ENCODE data around the gene PRDM16.

Gene PRDM16

DNA sequence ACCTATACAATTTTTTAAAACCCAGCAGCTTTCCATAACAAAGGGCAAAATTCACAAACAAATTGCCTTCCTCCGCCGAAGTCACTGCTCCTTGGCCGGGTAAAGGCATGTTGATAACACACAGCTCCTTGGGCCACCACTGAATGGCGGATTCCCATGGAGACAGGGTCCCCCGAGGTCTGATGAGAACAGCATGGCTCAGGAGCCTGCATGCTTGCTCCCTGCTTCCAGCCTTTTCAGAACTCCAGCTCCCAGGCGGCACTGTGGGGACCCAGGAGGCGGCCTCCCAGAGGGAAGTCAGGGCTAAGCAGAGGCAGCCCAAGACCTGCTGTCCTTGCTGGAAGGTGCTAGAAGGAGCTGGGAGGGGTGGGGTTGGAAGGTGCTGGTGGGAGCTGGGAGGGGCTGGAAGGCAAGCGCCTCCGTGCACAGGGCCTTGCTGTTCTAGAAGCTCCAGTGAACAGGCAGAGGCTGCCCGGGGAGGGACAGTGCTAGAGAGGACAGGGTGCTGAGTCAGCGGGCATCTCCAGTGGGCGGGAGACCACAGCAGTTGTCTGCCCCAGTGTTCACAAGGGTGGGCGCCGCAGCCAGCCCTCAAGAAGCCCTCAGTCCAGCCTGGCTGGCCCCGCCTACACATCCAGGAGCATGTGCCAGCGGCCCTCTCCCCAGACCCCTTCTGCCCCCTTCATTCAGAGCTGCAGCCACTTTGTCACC lies 35.1 kb downstream of the PRDM16 start:
- DNase-seq (ENCODE audit: low read depth), result no peak

GRCh38 chr1:3105167-3105863 lies 36.3 kb downstream of the PRDM16 start:
- DNase-seq (ENCODE audit: low read depth), result no peak

DNA sequence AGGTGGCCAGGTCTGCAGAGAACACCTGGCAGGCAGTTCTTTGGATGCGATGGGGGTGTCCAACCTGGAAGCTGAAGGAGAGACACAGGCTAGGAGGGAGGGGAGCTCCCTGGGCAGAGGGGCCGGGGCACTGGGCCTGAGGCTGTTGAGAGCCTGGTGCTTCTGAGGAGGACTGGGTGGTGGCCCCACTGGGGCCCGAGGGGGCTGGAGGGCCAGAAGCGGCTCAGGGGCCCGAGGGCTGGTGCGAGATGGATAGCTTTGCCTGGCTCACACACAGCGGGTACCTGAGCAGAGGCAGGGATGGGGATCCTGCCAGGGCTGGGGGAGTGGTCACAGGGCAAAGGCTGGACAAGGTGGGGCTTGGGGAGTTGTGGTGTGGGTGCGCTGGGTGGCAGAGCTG lies 37.2 kb downstream of the PRDM16 start:
- no peak for DNase-seq (ENCODE audit: low read depth)

GRCh38 chr1:3107201-3107600 lies 38.2 kb downstream of the PRDM16 start:
- no peak for DNase-seq (ENCODE audit: low read depth)

GRCh38 chr1:3109355-3109754 lies 40.4 kb downstream of the PRDM16 start:
- DNase-seq (ENCODE audit: low read depth), result no peak

DNA sequence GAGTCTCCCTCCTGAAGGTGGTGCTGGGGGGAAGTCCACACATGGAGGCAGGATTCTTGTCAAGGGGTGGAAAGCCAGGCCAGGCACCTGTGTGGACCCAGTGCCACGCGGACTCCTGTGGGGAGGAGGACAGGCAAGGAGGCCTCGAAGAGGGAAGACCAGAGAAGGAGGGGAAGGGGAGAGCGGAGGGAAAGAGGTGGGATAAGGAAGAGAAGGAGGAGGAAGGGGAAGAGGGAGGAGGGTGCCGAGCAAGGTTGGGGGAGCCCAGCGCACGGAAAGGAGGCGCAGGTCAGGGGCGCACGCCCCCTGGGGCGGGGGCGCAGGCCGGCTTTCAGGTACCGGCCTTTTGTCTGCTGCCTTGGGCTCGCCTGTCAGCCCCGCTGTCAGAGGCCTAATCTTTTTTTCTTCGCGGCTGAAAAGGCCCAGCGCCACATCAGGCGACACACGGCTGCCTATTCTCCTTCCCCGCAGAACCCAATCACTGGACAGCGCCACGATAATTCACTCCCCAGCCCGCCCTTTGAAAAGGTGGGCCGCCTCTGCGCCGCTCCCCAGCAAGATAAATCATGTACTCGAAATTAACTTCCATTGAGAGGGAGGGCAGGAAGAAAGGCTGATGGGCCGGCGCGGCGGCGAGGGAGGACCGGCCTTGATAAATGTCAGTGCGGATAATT lies 42.5 kb downstream of the PRDM16 start:
- DNase-seq (ENCODE audit: low read depth), result no peak

DNA sequence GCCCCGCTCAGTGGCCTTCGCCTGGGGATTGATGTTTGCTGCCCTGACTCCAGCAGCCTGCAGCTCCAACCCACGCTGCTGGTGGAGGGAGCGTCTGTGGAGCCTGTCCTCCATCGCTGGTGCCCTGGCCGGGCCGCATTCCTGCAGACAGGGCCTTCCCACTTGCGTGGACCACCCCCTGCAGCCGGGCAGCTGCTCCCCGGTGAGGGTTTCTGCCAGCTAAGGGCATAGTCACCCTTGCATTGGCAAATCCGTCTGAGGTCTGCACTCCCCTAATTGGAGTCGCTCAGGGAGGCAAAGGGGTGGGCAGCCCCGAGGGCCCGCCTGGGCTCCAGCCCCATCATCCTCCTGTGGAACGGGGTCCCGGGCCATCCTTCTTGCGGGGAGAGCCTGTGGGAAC lies 43.5 kb downstream of the PRDM16 start:
- no peak for DNase-seq (ENCODE audit: low read depth)

DNA sequence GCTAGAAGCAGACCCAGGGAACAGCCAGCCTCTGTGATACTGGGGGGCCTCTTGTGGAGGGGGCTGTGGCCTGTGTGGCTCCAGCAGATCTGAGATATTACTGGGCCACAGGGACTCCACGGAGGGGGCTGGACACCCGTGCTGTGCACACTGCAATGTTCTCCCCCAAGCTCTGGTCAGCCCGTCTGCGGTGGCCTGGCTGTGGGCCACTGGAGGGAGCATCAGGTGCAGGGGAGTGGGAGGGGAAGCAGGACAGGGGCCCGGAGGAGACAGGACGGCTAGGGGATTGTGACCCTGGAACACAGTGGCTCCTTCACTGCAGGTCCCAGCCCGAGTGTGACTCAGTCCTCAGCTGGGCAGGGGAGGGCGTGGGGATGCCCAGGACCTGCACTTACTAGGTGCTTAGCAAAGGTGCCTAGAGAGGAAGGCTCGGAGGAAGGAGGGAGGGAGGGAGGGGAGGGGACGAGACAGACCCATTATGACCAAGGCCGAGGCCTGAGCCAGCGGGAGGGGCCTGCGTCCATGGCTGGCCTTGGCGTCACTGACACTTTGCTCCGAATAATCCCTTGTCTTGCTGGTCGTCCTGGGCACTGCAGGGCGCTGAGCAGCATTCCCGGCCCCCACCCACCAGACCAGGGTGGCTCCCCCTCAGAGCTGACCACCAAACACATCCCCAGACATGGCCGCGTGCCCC lies 44.2 kb downstream of the PRDM16 start:
- no peak for DNase-seq (ENCODE audit: low read depth)

DNA sequence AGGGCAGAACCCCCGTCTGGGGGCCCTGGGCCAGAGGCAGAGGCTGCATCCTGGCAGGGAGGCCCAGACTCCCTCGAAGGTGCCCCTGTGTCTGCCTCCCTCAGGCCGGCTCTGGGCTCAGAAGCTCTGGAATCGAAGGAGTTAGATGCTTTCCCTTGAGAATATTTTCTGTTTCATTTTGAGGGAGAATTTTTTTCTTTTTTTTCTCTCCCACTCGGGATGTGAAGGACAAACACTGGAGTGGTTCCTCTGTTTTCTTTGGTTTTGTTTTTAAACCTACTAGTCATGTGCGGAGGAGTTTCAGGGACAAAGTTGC lies 44.7 kb downstream of the PRDM16 start:
- DNase-seq (ENCODE audit: low read depth), result no peak

DNA sequence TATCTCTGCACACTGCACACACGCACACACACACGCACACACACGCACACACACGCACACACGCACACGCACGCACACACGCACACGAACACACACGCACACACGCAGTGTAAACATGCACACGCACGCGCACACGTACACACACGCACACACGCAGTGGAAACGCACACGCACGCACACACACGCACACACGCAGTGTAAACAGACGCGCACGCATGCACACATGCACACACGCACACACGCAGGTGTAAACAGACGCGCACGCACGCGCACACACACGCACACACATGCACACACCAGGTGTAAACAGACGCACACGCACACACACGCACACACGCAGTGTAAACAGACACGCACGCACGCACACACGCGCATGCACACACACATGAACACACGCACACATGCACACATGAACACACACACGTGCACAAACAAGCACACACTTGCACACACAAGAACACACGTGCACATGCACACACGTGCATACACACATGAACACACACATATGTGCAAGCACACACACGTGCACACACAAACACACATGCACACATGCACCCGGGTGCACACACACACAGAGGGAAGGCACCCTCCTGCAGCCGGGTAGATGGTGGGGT lies 45.2 kb downstream of the PRDM16 start:
- no peak for DNase-seq (ENCODE audit: low read depth)

- no peak for DNase-seq (ENCODE audit: low read depth)
Observed at GRCh38 chr1:3114846-3115245, 45.8 kb downstream of the PRDM16 start.

DNA sequence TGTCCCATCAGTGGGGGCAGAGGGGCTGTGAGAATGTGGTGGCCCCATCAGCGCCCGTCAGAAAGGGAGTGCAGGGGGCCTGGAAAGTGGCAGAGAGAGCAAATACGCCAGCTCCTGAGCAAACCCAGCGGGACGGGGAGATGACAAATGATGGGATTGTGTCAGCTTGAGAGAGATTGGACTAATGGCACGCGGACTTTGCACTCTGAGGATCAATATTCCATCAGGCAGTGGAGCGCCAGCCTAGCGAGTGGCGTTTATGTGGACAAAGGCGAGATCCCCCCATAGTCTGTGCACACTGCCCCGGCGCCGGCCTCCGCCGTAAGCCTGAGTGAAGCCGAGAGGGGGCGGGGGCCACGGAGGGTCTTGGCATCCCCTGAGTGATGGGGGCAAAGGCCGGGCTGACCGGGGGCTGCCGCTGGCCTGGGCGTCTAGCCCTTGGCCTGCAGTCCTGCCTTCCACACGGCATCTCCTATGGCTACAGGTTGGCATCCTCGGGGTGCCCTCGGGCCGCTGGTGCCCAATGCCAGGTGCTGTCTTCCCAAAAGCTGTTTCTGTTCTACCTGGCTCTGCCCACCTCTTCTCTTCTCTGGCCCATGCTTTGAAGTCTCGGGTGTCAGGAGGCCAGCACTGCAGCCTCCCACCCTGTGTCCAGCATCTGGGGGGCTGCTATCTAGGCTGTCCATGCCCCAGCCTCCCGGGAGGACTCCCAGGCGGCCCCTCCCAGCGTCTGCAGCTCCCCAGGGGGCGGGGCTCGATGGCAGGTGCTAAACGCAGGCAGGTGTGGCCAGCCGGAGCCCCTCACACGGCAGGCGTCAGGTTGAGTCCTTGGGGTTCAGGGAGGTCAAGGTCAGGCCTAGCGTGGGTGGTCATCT lies 46.5 kb downstream of the PRDM16 start:
- DNase-seq (ENCODE audit: low read depth), result no peak

DNA sequence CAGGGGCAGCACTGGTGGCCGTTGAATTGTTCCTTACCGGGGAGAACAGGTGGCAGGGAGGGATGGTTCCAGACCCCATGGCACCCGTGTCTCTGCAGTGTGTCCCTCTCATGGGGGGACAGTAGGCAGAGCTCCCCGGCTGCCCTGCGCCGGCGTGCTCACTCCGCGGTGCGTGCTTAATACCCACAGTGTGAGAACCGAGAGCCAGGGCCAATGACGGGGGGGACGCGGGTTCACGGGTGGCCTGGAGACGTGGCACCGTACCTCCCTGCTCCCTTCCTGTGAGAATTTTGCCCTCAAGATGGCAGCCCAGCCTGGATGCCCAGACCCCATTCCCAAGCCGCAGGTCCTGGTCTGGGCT lies 47.1 kb downstream of the PRDM16 start:
- DNase-seq (ENCODE audit: low read depth), result no peak

DNA sequence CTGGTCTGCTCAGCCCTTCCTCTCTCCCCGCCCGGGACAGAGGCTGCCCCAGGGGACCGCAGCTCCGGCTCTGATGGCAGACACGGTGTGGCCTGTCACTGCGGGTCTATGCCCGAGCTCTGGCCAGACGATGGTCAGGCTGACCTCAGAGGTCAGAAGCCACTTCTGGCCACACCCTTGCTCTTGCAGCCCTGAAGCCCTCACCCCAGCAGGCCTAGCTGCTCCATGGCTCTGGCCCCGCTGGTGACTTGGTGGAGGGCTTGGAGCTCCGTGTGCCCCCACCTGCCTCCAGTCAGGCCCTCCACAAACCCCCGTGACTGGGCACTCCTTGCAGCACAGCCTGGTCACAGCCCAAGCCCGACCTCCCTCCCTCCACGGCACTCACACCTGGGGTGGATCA lies 47.6 kb downstream of the PRDM16 start:
- no peak for DNase-seq (ENCODE audit: low read depth)

- no peak for DNase-seq (ENCODE audit: low read depth)
Observed at GRCh38 chr1:3117879-3118278, 48.9 kb downstream of the PRDM16 start.

DNA sequence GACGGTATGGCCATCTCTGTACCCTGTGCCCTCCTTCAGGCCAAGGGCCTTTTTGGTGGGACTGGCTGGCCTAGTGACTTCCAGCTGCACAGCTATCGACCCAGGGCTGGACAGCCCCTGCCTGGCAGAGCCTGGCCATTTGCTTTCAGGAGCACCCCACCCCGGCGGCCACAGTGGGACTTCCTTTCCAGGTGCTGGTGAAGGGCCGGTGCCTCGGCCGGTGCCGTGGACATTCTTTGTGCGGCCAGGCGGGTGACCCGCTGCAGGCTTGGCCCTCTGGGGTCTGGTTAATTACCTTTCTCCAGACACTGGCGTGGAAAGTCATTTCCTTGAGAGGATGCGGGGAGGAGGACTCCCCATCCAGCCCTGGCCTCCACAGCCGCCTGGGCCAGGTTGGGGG lies 50.1 kb downstream of the PRDM16 start:
- no peak for DNase-seq (ENCODE audit: low read depth)

GRCh38 chr1:3119725-3120124 lies 50.7 kb downstream of the PRDM16 start:
- DNase-seq (ENCODE audit: low read depth), result no peak

DNA sequence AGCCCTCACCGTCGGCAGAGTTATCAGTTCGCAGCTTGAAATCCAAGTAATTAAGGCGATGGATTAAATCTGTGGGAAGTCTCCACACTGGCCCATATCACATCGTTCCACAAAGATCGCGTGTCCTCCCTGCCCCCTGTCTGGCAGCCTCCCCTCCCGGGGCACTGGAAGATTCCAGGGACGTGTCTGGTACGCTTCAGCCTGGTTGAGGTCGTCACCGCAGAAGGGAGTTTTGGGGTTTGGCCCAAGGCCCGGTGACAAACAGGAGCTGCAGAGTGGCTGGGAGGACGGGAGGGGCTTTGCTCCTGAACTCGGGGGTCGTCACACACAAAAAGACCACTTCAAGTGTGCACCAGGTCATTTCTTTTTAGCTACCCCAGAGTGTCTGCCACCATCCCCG lies 51.1 kb downstream of the PRDM16 start:
- no peak for DNase-seq (ENCODE audit: low read depth)

GRCh38 chr1:3120994-3121393 lies 52.0 kb downstream of the PRDM16 start:
- DNase-seq (ENCODE audit: low read depth), result no peak

DNA sequence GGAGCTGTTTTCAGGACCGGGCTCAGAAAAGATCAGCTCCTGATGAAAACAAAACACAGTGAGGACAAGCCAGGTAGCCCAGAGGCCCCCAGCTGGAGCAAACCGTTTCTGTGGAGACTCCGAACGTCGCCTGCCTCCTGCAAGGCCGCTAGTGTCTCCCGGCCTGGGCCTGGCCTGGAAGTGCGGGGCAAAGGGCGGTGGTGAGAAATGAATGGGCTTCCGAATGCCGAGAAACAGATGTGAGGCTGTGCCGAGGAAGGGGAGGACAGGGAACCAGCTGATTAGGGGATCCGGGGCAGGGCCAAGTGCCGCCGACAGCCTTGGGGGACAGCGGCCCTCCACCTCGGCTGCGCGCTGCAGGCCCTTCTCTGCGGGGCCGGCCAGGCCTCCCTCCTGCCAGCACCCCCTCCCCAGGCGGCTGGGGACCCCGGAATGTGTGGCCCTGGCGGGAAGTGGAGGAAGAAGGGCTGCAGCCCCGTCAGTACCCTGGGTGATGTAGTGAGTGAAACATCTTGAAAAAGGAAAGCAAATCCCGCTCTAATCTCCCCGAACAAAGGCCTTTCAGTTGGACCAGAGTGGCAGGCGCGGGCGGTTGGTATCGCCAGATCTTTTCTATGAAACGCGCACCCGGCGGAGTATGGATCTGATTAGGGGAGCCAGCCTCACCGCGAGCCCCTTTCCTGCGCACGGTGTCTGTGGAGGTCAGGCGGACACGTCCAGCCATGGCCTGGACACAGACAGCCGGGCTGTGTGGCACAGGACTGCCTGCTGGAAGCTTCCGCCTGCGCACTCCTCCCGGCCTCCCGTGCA lies 52.6 kb downstream of the PRDM16 start:
- DNase-seq (ENCODE audit: low read depth), result no peak

DNA sequence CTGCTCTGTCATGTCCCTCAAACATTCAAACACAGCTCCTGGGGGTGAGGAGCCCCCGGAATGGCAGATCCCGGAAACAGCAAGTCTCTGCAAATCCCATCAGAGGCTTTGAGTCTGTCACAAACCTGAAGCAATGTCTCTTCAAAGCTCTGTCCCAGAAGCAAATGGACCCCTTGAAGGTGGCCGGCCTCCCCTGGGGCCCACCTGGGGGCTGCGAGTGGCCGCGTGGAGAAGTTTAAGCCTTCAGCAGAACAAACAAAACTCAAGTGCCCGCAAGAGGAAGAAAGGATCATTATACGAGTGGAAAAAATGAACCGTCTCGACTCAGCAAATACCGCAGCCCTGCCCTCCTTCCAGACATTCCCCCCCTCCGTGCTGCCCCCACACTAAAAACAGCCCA lies 53.3 kb downstream of the PRDM16 start:
- no peak for DNase-seq (ENCODE audit: low read depth)

Data from HS-5 (cell line).